Endothelial cell of umbilical vein (primary cell): ENCODE results near the gene PLCH1. TPM values are rescaled to one million over a fixed set of nuclear protein-coding genes. Genes with fewer than 3 reads are reported as not detected.

Source experiments
- BruUV-seq: library from RNA; stranded (reverse); fragments of 400-500 nt; replicated peaks from 2 replicates; lab custom pipeline; 2021; lab: Mats Ljungman, UMichigan
- CTCF ChIA-PET: fragments of 300-600, 350-600 bp; sonication (Branson Sonifier 250); formaldehyde crosslinking; loops from one replicate; lab custom pipeline; 2021; ENCODE audit warnings: antibody characterized with exemption, inconsistent platforms; lab: Charles Lee
- POLR2A ChIA-PET: fragments of 300-600, 350-600 bp; sonication (Branson Sonifier 250); formaldehyde crosslinking; loops from one replicate; lab custom pipeline; 2021; ENCODE audit warnings: antibody characterized with exemption, inconsistent platforms; lab: Charles Lee
- DNase-seq: peaks from one replicate; pipeline ENCODE4 v3.0.0-alpha.2; 2011; ENCODE audit warnings: low read depth, low spot score
- FAIRE-seq: peaks from 2 replicates; lab custom pipeline; 2011; peaks lifted over from hg19 to GRCh38; lab: Jason Lieb, UNC
- H2AFZ ChIP-seq: 2 replicates; pipeline ENCODE4 v1.6.0; 2012; ENCODE audit warnings: low read depth, low read length, control low read depth, inconsistent platforms
- H3K27ac ChIP-seq: 2 replicates; pipeline ENCODE4 v1.5.1; 2011; ENCODE audit warnings: low read depth, mild to moderate bottlenecking, control low read depth, low read length, moderate library complexity; ENCODE audit not compliant: insufficient read depth
- H3K27me3 ChIP-seq, 2 experiments: 2 replicates each; pipeline versions ENCODE4 v1.6.0 to v1.6.1; 2011; ENCODE audit warnings: low read length in 2 of 2, mixed read lengths in 1 of 2; ENCODE audit not compliant: control insufficient read depth in 2 of 2, insufficient read depth in 2 of 2
- H3K36me3 ChIP-seq, 2 experiments: 2 replicates in 1 of 2; 3 replicates in 1 of 2; pipeline ENCODE4 v1.5.1; 2011; ENCODE audit warnings: low read length in 2 of 2, mild to moderate bottlenecking in 1 of 2, moderate library complexity in 1 of 2; ENCODE audit not compliant: control insufficient read depth in 2 of 2, insufficient read depth in 2 of 2; ENCODE audit errors: extremely low read depth in 1 of 2
- H3K4me1 ChIP-seq: 3 replicates; pipeline ENCODE4 v1.5.1; 2011; ENCODE audit warnings: mild to moderate bottlenecking, low read length; ENCODE audit not compliant: control insufficient read depth, insufficient read depth; ENCODE audit errors: extremely low read depth
- H3K4me2 ChIP-seq: 2 replicates; pipeline ENCODE4 v1.6.1; 2011; ENCODE audit warnings: low read length, control low read depth, mixed read lengths; ENCODE audit not compliant: insufficient read depth
- H3K4me3 ChIP-seq, 3 experiments: fragments of 200-600 bp in 1 of 3; sonication (generic), shearing (Covaris generic) in 1 of 3; replicated peaks in 1 of 3; 2 replicates each; pipeline ENCODE4 v1.5.1; 2011 to 2016; ENCODE audit warnings: control low read depth in 3 of 3, low read length in 3 of 3, mild to moderate bottlenecking in 2 of 3, inconsistent platforms in 1 of 3, low read depth in 1 of 3, moderate library complexity in 1 of 3; ENCODE audit not compliant: insufficient read depth in 1 of 3
- H3K79me2 ChIP-seq: 2 replicates; pipeline ENCODE4 v1.6.0; 2012; ENCODE audit warnings: low read length, inconsistent platforms; ENCODE audit not compliant: control insufficient read depth, insufficient read depth
- H3K9ac ChIP-seq: replicated peaks from 2 replicates; pipeline ENCODE3; 2011; ENCODE audit warnings: low read length, control low read depth; ENCODE audit not compliant: insufficient read depth; ENCODE audit errors: extremely low read depth
- H3K9me1 ChIP-seq: replicated peaks from 3 replicates; pipeline ENCODE4 v1.6.0; 2011; ENCODE audit warnings: mild to moderate bottlenecking, low read length; ENCODE audit not compliant: control insufficient read depth, insufficient read depth; ENCODE audit errors: extremely low read depth
- H3K9me3 ChIP-seq: replicated peaks from 2 replicates; pipeline ENCODE4 v1.5.1; 2012; ENCODE audit warnings: low read length, inconsistent platforms; ENCODE audit not compliant: control insufficient read depth, insufficient read depth
- H4K20me1 ChIP-seq: replicated peaks from 2 replicates; pipeline ENCODE3; 2011; ENCODE audit warnings: mild to moderate bottlenecking, low read length; ENCODE audit not compliant: control insufficient read depth, insufficient read depth; ENCODE audit errors: extremely low read depth
- EZH2 ChIP-seq: IDR thresholded peaks from 2 replicates; pipeline ENCODE4 v1.6.1; 2012; ENCODE audit warnings: borderline replicate concordance, low read depth, mild to moderate bottlenecking, moderate library complexity, low read length, inconsistent platforms; ENCODE audit not compliant: severe bottlenecking
- FOS ChIP-seq: IDR thresholded peaks from 2 replicates; pipeline ENCODE4 v1.6.1; 2011; ENCODE audit warnings: mild to moderate bottlenecking, low read length, moderate library complexity, borderline replicate concordance; ENCODE audit not compliant: insufficient read depth
- GATA2 ChIP-seq: IDR thresholded peaks from 2 replicates; pipeline ENCODE4 v1.7.0; 2011; ENCODE audit warnings: low read depth, mild to moderate bottlenecking, moderate library complexity, mixed read lengths, low read length; ENCODE audit not compliant: insufficient read length, insufficient read depth
- JUN ChIP-seq: IDR thresholded peaks from 2 replicates; pipeline ENCODE4 v1.6.1; 2011; ENCODE audit warnings: borderline replicate concordance, low read depth; ENCODE audit not compliant: insufficient read length, insufficient read depth
- MYC ChIP-seq: IDR thresholded peaks from one replicate; pipeline ENCODE4 v1.6.1; 2011; ENCODE audit warnings: mild to moderate bottlenecking, low read depth, low read length
- POLR2A ChIP-seq: IDR thresholded peaks from 2 replicates; pipeline ENCODE4 v1.6.1; 2012; ENCODE audit warnings: low read depth, mild to moderate bottlenecking, control low read depth, low read length
- POLR2AphosphoS5 ChIP-seq: IDR thresholded peaks from 2 replicates; pipeline ENCODE4 v1.6.1; 2012; ENCODE audit warnings: low read depth, mild to moderate bottlenecking, control low read depth, low read length, moderate library complexity; ENCODE audit not compliant: insufficient read depth
- dilution Hi-C: fragments of 300-500 bp; cut with MboI; formaldehyde crosslinking; loops from one replicate; pipeline ENCODE4 v1.15.0; 2019; ENCODE audit warnings: low sequenced_read_pairs; ENCODE audit not compliant: extremely low pct_ligation_motif_present
- intact Hi-C: fragments of 100-400 bp; cut with micrococcal nuclease; formaldehyde crosslinking; loops from one replicate; pipeline ENCODE4 v1.10.0; 2022
- polyA plus RNA-seq, 4 experiments: library from polyadenylated mRNA; depleted of rRNA in 3 of 4; stranded (reverse) in 3 of 4; unstranded in 1 of 4; fragments of >200 nt; gene quantifications; 2 replicates each; pipeline versions ENCODE4 v1.2.1 to v1.2.3, GENCODE V29; 2011 to 2012; ENCODE audit warnings: missing spikeins in 1 of 4
- total RNA-seq: library from RNA; stranded (reverse); gene quantifications from 2 replicates; pipeline ENCODE4 v1.2.3, GENCODE V29; 2021
- TF ChIP-seq, protein P1 (sequence below), 2 donors: IDR thresholded peaks; 1 replicate in 1 of 2; 2 replicates in 1 of 2; pipeline ENCODE4 v1.5.1; 2011; ENCODE audit warnings: low read length in 2 of 2, mild to moderate bottlenecking in 2 of 2, moderate library complexity in 2 of 2, control low read depth in 1 of 2, inconsistent platforms in 1 of 2, low read depth in 1 of 2; ENCODE audit not compliant: insufficient read depth in 1 of 2; ENCODE audit errors: extremely low read depth in 1 of 2
- TF ChIP-seq, protein P2 (sequence below): IDR thresholded peaks from 2 replicates; pipeline ENCODE4 v1.6.1; 2011; ENCODE audit not compliant: insufficient read depth, insufficient read length

The PLCH1 gene
- total and polyA plus RNA-seq, 2 donors (not counting 3 experiments of a cell fraction or from before 2014, with no cell fraction given): 0.03 TPM; not detected in 1

DNA sequence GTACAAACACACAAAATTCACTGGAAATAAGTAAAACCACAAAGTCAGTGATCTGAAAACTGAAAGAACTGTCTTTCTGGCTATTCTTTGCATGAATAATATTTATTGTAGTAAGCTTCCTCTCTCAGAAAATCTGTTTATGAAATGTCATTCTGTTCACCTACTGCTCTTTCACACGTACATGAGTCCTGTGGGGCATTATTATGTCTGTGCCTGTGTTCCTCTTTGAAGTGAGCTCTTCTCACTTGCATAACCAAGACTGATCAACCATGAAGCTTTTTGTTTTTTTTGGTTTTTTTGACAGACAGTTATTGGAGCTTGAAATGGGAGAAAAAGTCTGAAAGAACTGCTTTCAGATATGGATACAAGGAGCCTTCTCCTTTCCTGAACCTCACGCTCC is 195.8 kb downstream of the PLCH1 start:
- intact Hi-C loops: no loop called here
- H4K20me1 ChIP-seq: no peaks in the 10 kb centered on the region
- no peaks in the 10 kb centered on the region for H3K9me3 ChIP-seq
- no peaks in the 10 kb centered on the region for H3K36me3 ChIP-seq
- H3K9ac ChIP-seq: no peak overlapping the region
- FAIRE-seq (no peak), DNase-seq (no peak)
- no peak overlapping the region for H3K4me2 ChIP-seq
- no peaks in the 10 kb centered on the region for H3K27me3 ChIP-seq
- BruUV-seq: no TSS peak
- H3K4me3 ChIP-seq: no peak overlapping the region
- ChIA-PET CTCF (no interaction called here), POLR2A (no interaction called here)
- H3K79me2 ChIP-seq: no peaks in the 10 kb centered on the region
- dilution Hi-C loops: no loop called here
- no peak overlapping the region for H3K27ac ChIP-seq
- no peaks in the 10 kb centered on the region for H3K4me1 ChIP-seq
- H2AFZ ChIP-seq: no peak overlapping the region
- H3K9me1 ChIP-seq: no peaks in the 10 kb centered on the region
- TF ChIP-seq POLR2AphosphoS5 (no peak), FOS (no peak), GATA2 (no peak)

- Histone ChIP-seq H3K4me2 (no peak overlapping the region), H3K9ac (no peak overlapping the region), H3K79me2 (no peaks in the 10 kb centered on the region), H3K4me1 (no peaks in the 10 kb centered on the region), H2AFZ (no peak overlapping the region), H4K20me1 (no peaks in the 10 kb centered on the region), H3K9me3 (no peaks in the 10 kb centered on the region), H3K4me3 (no peak overlapping the region), H3K36me3 (no peaks in the 10 kb centered on the region), H3K27me3 (no peaks in the 10 kb centered on the region), H3K9me1 (no peaks in the 10 kb centered on the region), H3K27ac (no peak overlapping the region)
- DNase-seq: no peak
- TF ChIP-seq JUN (no peak), POLR2A (no peak), GATA2 (no peak), FOS (no peak), EZH2 (no peak), MYC (no peak), POLR2AphosphoS5 (no peak)
- TF ChIP-seq, protein P1, sequence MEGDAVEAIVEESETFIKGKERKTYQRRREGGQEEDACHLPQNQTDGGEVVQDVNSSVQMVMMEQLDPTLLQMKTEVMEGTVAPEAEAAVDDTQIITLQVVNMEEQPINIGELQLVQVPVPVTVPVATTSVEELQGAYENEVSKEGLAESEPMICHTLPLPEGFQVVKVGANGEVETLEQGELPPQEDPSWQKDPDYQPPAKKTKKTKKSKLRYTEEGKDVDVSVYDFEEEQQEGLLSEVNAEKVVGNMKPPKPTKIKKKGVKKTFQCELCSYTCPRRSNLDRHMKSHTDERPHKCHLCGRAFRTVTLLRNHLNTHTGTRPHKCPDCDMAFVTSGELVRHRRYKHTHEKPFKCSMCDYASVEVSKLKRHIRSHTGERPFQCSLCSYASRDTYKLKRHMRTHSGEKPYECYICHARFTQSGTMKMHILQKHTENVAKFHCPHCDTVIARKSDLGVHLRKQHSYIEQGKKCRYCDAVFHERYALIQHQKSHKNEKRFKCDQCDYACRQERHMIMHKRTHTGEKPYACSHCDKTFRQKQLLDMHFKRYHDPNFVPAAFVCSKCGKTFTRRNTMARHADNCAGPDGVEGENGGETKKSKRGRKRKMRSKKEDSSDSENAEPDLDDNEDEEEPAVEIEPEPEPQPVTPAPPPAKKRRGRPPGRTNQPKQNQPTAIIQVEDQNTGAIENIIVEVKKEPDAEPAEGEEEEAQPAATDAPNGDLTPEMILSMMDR (IDR thresholded peaks at IDR 0.05; ENCODE audit: extremely low read depth in 1 of 2, insufficient read depth in 1 of 2, low read depth in 1 of 2, low read length in 2 of 2): no peak
- TF ChIP-seq, protein P2, sequence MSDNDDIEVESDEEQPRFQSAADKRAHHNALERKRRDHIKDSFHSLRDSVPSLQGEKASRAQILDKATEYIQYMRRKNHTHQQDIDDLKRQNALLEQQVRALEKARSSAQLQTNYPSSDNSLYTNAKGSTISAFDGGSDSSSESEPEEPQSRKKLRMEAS: no peak
- ChIA-PET POLR2A (no interaction called here), CTCF (no interaction called here)
- no peak for FAIRE-seq
- no TSS peak for BruUV-seq
- intact Hi-C loops: no loop called here
- dilution Hi-C loops: no loop called here
Measured at GRCh38 chr3:155548195-155548594, 196.7 kb downstream of the PLCH1 start.
